EL (cell line): ENCODE data around the gene OSBP2.
A peak's percentile ranks its signal among the peaks of the same experiment; 100 is the strongest.

Source experiments
- DNase-seq: peaks from one replicate; pipeline ENCODE4 v3.0.0-alpha.2; 2016

Gene OSBP2

GRCh38 chr22:30909306-30909705 is 214.6 kb downstream of the OSBP2 start:
- no peak for DNase-seq

- no peak for DNase-seq
Observed at GRCh38 chr22:30910358-30910757, 215.7 kb downstream of the OSBP2 start.

- no peak for DNase-seq
Observed at GRCh38 chr22:30918761-30919160, 224.1 kb downstream of the OSBP2 start.

GRCh38 chr22:30919973-30920372 is 225.3 kb downstream of the OSBP2 start:
- DNase-seq, result no peak

- DNase-seq, result peak; percentile 73
Observed at GRCh38 chr22:30920407-30920806, 225.7 kb downstream of the OSBP2 start.

- DNase-seq, result no peak
Observed at GRCh38 chr22:30921108-30921507, 226.4 kb downstream of the OSBP2 start.

GRCh38 chr22:30922151-30922611 is 227.5 kb downstream of the OSBP2 start:
- DNase-seq, result peak; percentile 39

GRCh38 chr22:30923168-30923900 is 228.7 kb downstream of the OSBP2 start:
- no peak for DNase-seq

- DNase-seq, result no peak
Observed at GRCh38 chr22:30925667-30926066, 231.0 kb downstream of the OSBP2 start.

- DNase-seq, result no peak
Observed at GRCh38 chr22:30926706-30927105, 232.0 kb downstream of the OSBP2 start.

GRCh38 chr22:30927806-30928205 is 233.1 kb downstream of the OSBP2 start:
- DNase-seq, result no peak

GRCh38 chr22:30928401-30928800 is 233.7 kb downstream of the OSBP2 start:
- DNase-seq, result no peak

GRCh38 chr22:30930228-30930627 is 235.6 kb downstream of the OSBP2 start:
- DNase-seq, result no peak

- no peak for DNase-seq
Observed at GRCh38 chr22:30931541-30932300, 237.0 kb downstream of the OSBP2 start.

GRCh38 chr22:30932661-30933060 is 238.0 kb downstream of the OSBP2 start:
- no peak for DNase-seq

- DNase-seq, result no peak
Observed at GRCh38 chr22:30933457-30933856, 238.8 kb downstream of the OSBP2 start.

- DNase-seq, result no peak
Observed at GRCh38 chr22:30934053-30934452, 239.4 kb downstream of the OSBP2 start.

- DNase-seq, result no peak
Observed at GRCh38 chr22:30940685-30941362, 246.2 kb downstream of the OSBP2 start.

- no peak for DNase-seq
Observed at GRCh38 chr22:30941363-30941740, 246.7 kb downstream of the OSBP2 start.

- DNase-seq, result no peak
Observed at GRCh38 chr22:30943368-30943767, 248.7 kb downstream of the OSBP2 start.

- no peak for DNase-seq
Observed at GRCh38 chr22:30944986-30945385, 250.3 kb downstream of the OSBP2 start.

GRCh38 chr22:30945653-30946052 is 251.0 kb downstream of the OSBP2 start:
- no peak for DNase-seq

GRCh38 chr22:30946354-30946753 is 251.7 kb downstream of the OSBP2 start:
- no peak for DNase-seq
